GM19468 (cell line): ENCODE data around the gene OR4E1.
"Not testable (repeated sequence)": the region's sequence is repeated elsewhere in the genome, so short reads cannot be mapped to it uniquely, and the experiment has no call there.

Source experiments
- ATAC-seq: cut with Tn5 transposase; IDR thresholded peaks from one replicate; pipeline ENCODE4 v1.9.1; 2021; ENCODE audit warnings: mild to moderate bottlenecking, moderate library complexity, moderate number of reproducible peaks; ENCODE audit not compliant: unreplicated experiment; ENCODE audit errors: extremely low read depth

OR4E1 gene

GRCh38 chr14:21673718-21674117, at the start of gene OR4E1:
Gene OR4E1, minus strand, starts transcription at chr14:21673818. Its CDS starts 2,883 bp downstream, at chr14:21670935.
- ATAC-seq: no peak

- no peak for ATAC-seq
Measured at GRCh38 chr14:21721504-21721903, 47.9 kb upstream of the OR4E1 start.

GRCh38 chr14:21719841-21720240, 46.2 kb upstream of the OR4E1 start:
- no peak for ATAC-seq

GRCh38 chr14:21714318-21714929, 40.8 kb upstream of the OR4E1 start:
- ATAC-seq: no peak

GRCh38 chr14:21712036-21712435, 38.4 kb upstream of the OR4E1 start:
- no peak for ATAC-seq

- no peak for ATAC-seq
Measured at GRCh38 chr14:21711360-21711961, 37.8 kb upstream of the OR4E1 start.

GRCh38 chr14:21704338-21704737, 30.7 kb upstream of the OR4E1 start:
- no peak for ATAC-seq

GRCh38 chr14:21703357-21704326, 30.0 kb upstream of the OR4E1 start:
- no peak for ATAC-seq

GRCh38 chr14:21702316-21702715, 28.7 kb upstream of the OR4E1 start:
- no peak for ATAC-seq

- ATAC-seq: no peak
Measured at GRCh38 chr14:21699551-21699950, 25.9 kb upstream of the OR4E1 start.

- not testable (repeated sequence) for ATAC-seq
Measured at GRCh38 chr14:21698538-21698937, 24.9 kb upstream of the OR4E1 start.

GRCh38 chr14:21697662-21698061, 24.0 kb upstream of the OR4E1 start:
- ATAC-seq: not testable (repeated sequence)

GRCh38 chr14:21694425-21694824, 20.8 kb upstream of the OR4E1 start:
- ATAC-seq: no peak

- no peak for ATAC-seq
Measured at GRCh38 chr14:21686468-21686867, 12.8 kb upstream of the OR4E1 start.

- no peak for ATAC-seq
Measured at GRCh38 chr14:21680072-21680471, 6.5 kb upstream of the OR4E1 start.

GRCh38 chr14:21675566-21675965, 1.9 kb upstream of the OR4E1 start:
- no peak for ATAC-seq

GRCh38 chr14:21672116-21672515, 1.5 kb downstream of the OR4E1 start:
- no peak for ATAC-seq

GRCh38 chr14:21671371-21671770, 2.2 kb downstream of the OR4E1 start:
- ATAC-seq: no peak

- ATAC-seq: no peak
Measured at GRCh38 chr14:21669284-21669683, 4.3 kb downstream of the OR4E1 start.

- ATAC-seq: no peak
Measured at GRCh38 chr14:21668377-21668776, 5.2 kb downstream of the OR4E1 start.

GRCh38 chr14:21656980-21657379, 16.6 kb downstream of the OR4E1 start:
- no peak for ATAC-seq
